H9 (cell line): ENCODE data around the gene FYN. TPM values are rescaled to one million over a fixed set of nuclear protein-coding genes. Genes with fewer than 3 reads are reported as not detected.

ENCODE experiments used
- DNase-seq: peaks from one replicate; pipeline ENCODE4 v3.0.0-alpha.2; 2017
- H2AFZ ChIP-seq: one replicate; pipeline ENCODE4 v1.6.1; 2013; ENCODE audit warnings: mild to moderate bottlenecking, low read length, control low read depth, moderate library complexity
- H2AK5ac ChIP-seq: 2 replicates; pipeline ENCODE4 v1.6.1; 2013; ENCODE audit warnings: low read length, control low read depth, mixed read lengths; ENCODE audit not compliant: insufficient read length
- H2BK120ac ChIP-seq: one replicate; pipeline ENCODE4 v1.6.1; 2013; ENCODE audit warnings: low read depth, mild to moderate bottlenecking, low read length, control low read depth, inconsistent platforms; ENCODE audit not compliant: poor library complexity, severe bottlenecking
- H2BK12ac ChIP-seq: 2 replicates; pipeline ENCODE4 v1.6.1; 2013; ENCODE audit warnings: low read length, control low read depth, mixed read lengths, low read depth; ENCODE audit not compliant: insufficient read length
- H2BK15ac ChIP-seq: 2 replicates; pipeline ENCODE4 v1.6.1; 2013; ENCODE audit warnings: low read depth, low read length, control low read depth
- H2BK20ac ChIP-seq: one replicate; pipeline ENCODE4 v1.6.1; 2013; ENCODE audit warnings: low read depth, mild to moderate bottlenecking, low read length, control low read depth, inconsistent platforms; ENCODE audit not compliant: poor library complexity, severe bottlenecking
- H2BK5ac ChIP-seq: 2 replicates; pipeline ENCODE4 v1.6.1; 2013; ENCODE audit warnings: low read length, control low read depth, mixed read lengths; ENCODE audit not compliant: insufficient read length
- H3K14ac ChIP-seq: 2 replicates; pipeline ENCODE4 v1.6.1; 2013; ENCODE audit warnings: low read length, control low read depth; ENCODE audit not compliant: insufficient read depth
- H3K18ac ChIP-seq: 2 replicates; pipeline ENCODE4 v1.6.1; 2013; ENCODE audit warnings: low read depth, mild to moderate bottlenecking, mixed read lengths, low read length, control low read depth; ENCODE audit not compliant: insufficient read length
- H3K23ac ChIP-seq: 2 replicates; pipeline ENCODE4 v1.6.1; 2013; ENCODE audit warnings: low read length, control low read depth, mixed read lengths, low read depth; ENCODE audit not compliant: insufficient read length
- H3K23me2 ChIP-seq: 2 replicates; pipeline ENCODE4 v1.6.1; 2013; ENCODE audit warnings: low read depth, mild to moderate bottlenecking, mixed read lengths, low read length, control low read depth; ENCODE audit not compliant: insufficient read length, poor library complexity, severe bottlenecking
- H3K27ac ChIP-seq: 2 replicates; pipeline ENCODE4 v1.5.1; 2013; ENCODE audit warnings: low read length, control low read depth, mixed read lengths, low read depth; ENCODE audit not compliant: insufficient read length
- H3K27me3 ChIP-seq: 2 replicates; pipeline ENCODE4 v1.6.1; 2013; ENCODE audit warnings: low read length, control low read depth, inconsistent platforms; ENCODE audit not compliant: insufficient read depth
- H3K4ac ChIP-seq: 2 replicates; pipeline ENCODE4 v1.6.1; 2013; ENCODE audit warnings: low read depth, mild to moderate bottlenecking, control low read depth, inconsistent platforms, low read length, moderate library complexity
- H3K4me1 ChIP-seq: 2 replicates; pipeline ENCODE4 v1.6.1; 2013; ENCODE audit warnings: low read length, control low read depth, inconsistent platforms; ENCODE audit not compliant: insufficient read depth
- H3K4me2 ChIP-seq: 2 replicates; pipeline ENCODE4 v1.6.1; 2013; ENCODE audit warnings: low read length, control low read depth, mixed read lengths; ENCODE audit not compliant: insufficient read length, insufficient read depth
- H3K56ac ChIP-seq: 2 replicates; pipeline ENCODE4 v1.6.1; 2013; ENCODE audit warnings: low read depth, mild to moderate bottlenecking, mixed read lengths, low read length, control low read depth; ENCODE audit not compliant: insufficient read length
- H3K79me1 ChIP-seq: 2 replicates; pipeline ENCODE4 v1.6.1; 2013; ENCODE audit warnings: low read depth, mild to moderate bottlenecking, moderate library complexity, low read length, control low read depth, inconsistent platforms; ENCODE audit not compliant: insufficient read depth, poor library complexity, severe bottlenecking
- H3K79me2 ChIP-seq: 2 replicates; pipeline ENCODE4 v1.6.1; 2013; ENCODE audit warnings: low read length, control low read depth, inconsistent platforms; ENCODE audit not compliant: insufficient read depth
- H3K9ac ChIP-seq: 2 replicates; pipeline ENCODE4 v1.6.1; 2013; ENCODE audit warnings: low read length, control low read depth, mixed read lengths; ENCODE audit not compliant: insufficient read length; ENCODE audit errors: extremely low read depth
- H3K9me3 ChIP-seq: one replicate; pipeline ENCODE4 v1.6.1; 2013; ENCODE audit warnings: low read depth, low read length, inconsistent platforms; ENCODE audit not compliant: control insufficient read depth
- H3T11ph ChIP-seq: one replicate; pipeline ENCODE4 v1.6.1; 2013; ENCODE audit warnings: mild to moderate bottlenecking, low read length, control low read depth, inconsistent platforms
- H4K20me1 ChIP-seq: one replicate; pipeline ENCODE4 v1.6.1; 2013; ENCODE audit not compliant: control insufficient read depth, insufficient read length, insufficient read depth
- H4K5ac ChIP-seq: 2 replicates; pipeline ENCODE4 v1.6.1; 2013; ENCODE audit warnings: low read depth, mild to moderate bottlenecking, mixed read lengths, low read length, control low read depth; ENCODE audit not compliant: insufficient read length
- H4K8ac ChIP-seq: replicated peaks from 2 replicates; pipeline ENCODE4 v1.6.1; 2013; ENCODE audit warnings: low read length, control low read depth, mixed read lengths, low read depth; ENCODE audit not compliant: insufficient read length
- H4K91ac ChIP-seq: 2 replicates; pipeline ENCODE4 v1.6.1; 2013; ENCODE audit warnings: low read depth, mild to moderate bottlenecking, moderate library complexity, mixed read lengths, low read length, control low read depth; ENCODE audit not compliant: insufficient read length
- H3K27ac Mint-ChIP-seq, 3 experiments: 2 replicates in 2 of 3; 3 replicates in 1 of 3; pipeline ENCODE4 v1.8.0; 2020 to 2021; ENCODE audit warnings: mixed read lengths in 3 of 3, mild to moderate bottlenecking in 1 of 3, moderate library complexity in 1 of 3
- H3K27me3 Mint-ChIP-seq: 2 replicates; pipeline ENCODE4 v1.8.0; 2021; ENCODE audit warnings: low read depth, mild to moderate bottlenecking, moderate library complexity, mixed read lengths
- H3K36me3 Mint-ChIP-seq, 3 experiments: 2 replicates in 2 of 3; 3 replicates in 1 of 3; pipeline ENCODE4 v1.8.0; 2020 to 2021; ENCODE audit warnings: low read depth in 3 of 3, mixed read lengths in 3 of 3; ENCODE audit not compliant: insufficient read depth in 1 of 3
- H3K4me1 Mint-ChIP-seq, 2 experiments: 2 replicates each; pipeline ENCODE4 v1.8.0; 2020; ENCODE audit warnings: mixed read lengths in 2 of 2
- H3K4me3 Mint-ChIP-seq, 2 experiments: 2 replicates in 1 of 2; 3 replicates in 1 of 2; pipeline ENCODE4 v1.8.0; 2020 to 2021; ENCODE audit warnings: mild to moderate bottlenecking in 2 of 2, mixed read lengths in 2 of 2, moderate library complexity in 1 of 2
- H3K9me3 Mint-ChIP-seq, 2 experiments: 2 replicates in 1 of 2; 3 replicates in 1 of 2; pipeline ENCODE4 v1.8.0; 2020; ENCODE audit warnings: mild to moderate bottlenecking in 2 of 2, mixed read lengths in 2 of 2, moderate library complexity in 1 of 2
- WGBS: extraction: QIAGEN DNeasy Blood & Tissue Kit; methylation state at CpG from one replicate; pipeline ENCODE4 v1.1.7; 2013; ENCODE audit warnings: missing lambda C conversion rate, low lambda C conversion rate, mixed read lengths; ENCODE audit not compliant: insufficient read length; ENCODE audit errors: extremely low coverage; 5-methylcytosine and 5-hydroxymethylcytosine counted together
- total RNA-seq: library from RNA; stranded (reverse); gene quantifications from 2 replicates; pipeline ENCODE4 v1.2.1, GENCODE V29; 2021
- TF ChIP-seq, protein P1 (sequence below): fragments of 200-600 bp; sonication (generic); conservative IDR thresholded peaks from 3 replicates; pipeline ENCODE4 v1.8.0; 2021; ENCODE audit warnings: antibody characterized with exemption, mild to moderate bottlenecking

FYN gene
- total RNA-seq, 1 experiment from 2014 or later, result 64.8 TPM

DNA sequence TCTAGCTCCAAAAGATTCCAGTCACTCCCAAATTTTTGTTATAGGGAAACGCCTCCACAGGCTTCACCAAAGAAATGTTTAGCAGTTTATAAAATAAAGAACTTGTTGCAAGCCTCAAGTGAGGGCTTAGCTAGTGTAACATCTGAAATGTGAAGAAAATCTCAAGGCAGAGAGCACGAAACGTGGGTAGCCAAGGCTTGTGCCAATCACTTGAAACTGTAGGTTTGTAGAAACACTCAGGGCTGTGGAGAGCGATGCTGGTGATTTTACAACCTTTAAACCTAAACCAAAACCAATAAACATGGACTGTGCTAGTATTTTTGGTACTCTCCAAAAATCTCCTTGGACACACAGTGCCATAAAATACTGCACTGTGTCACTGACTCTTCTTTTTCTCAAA, 159.4 kb downstream of the FYN start:
- no peak overlapping the region for H3K4ac ChIP-seq
- peaks cover 4% of the 10 kb centered on the region; the same call in 1 of the 2 replicates for H3K4me1 ChIP-seq
- H2AFZ ChIP-seq, result no peak overlapping the region
- no peak for DNase-seq
- H3K27me3 Mint-ChIP-seq, result no peaks in the 10 kb centered on the region
- TF ChIP-seq, protein P1, sequence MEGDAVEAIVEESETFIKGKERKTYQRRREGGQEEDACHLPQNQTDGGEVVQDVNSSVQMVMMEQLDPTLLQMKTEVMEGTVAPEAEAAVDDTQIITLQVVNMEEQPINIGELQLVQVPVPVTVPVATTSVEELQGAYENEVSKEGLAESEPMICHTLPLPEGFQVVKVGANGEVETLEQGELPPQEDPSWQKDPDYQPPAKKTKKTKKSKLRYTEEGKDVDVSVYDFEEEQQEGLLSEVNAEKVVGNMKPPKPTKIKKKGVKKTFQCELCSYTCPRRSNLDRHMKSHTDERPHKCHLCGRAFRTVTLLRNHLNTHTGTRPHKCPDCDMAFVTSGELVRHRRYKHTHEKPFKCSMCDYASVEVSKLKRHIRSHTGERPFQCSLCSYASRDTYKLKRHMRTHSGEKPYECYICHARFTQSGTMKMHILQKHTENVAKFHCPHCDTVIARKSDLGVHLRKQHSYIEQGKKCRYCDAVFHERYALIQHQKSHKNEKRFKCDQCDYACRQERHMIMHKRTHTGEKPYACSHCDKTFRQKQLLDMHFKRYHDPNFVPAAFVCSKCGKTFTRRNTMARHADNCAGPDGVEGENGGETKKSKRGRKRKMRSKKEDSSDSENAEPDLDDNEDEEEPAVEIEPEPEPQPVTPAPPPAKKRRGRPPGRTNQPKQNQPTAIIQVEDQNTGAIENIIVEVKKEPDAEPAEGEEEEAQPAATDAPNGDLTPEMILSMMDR, result no peak
- H4K8ac ChIP-seq, result no peak overlapping the region
- H3K27ac Mint-ChIP-seq, result no peak overlapping the region
- WGBS, result no CpG with 5 or more reads among the region's 4 CpGs
- H2BK12ac ChIP-seq, result no peak overlapping the region
- no peaks in the 10 kb centered on the region for H4K20me1 ChIP-seq
- H3K23ac ChIP-seq, result no peak overlapping the region
- no peak overlapping the region for H2BK120ac ChIP-seq
- H3K4me3 Mint-ChIP-seq, result no peak overlapping the region
- peaks cover 6 to 30% (median 9%) of the 10 kb centered on the region in 3 experiments; a peak in 6 of 7 replicates for H3K36me3 Mint-ChIP-seq
- H3K79me2 ChIP-seq, result no peaks in the 10 kb centered on the region
- H3K27me3 ChIP-seq, result no peaks in the 10 kb centered on the region
- no peak overlapping the region for H3T11ph ChIP-seq
- no peaks in the 10 kb centered on the region for H3K9me3 Mint-ChIP-seq
- H3K18ac ChIP-seq, result no peak overlapping the region
- no peaks in the 10 kb centered on the region for H3K9me3 ChIP-seq
- H2BK5ac ChIP-seq, result no peak overlapping the region
- H2BK15ac ChIP-seq, result no peak overlapping the region
- H4K5ac ChIP-seq, result no peak overlapping the region
- H3K79me1 ChIP-seq, result no peaks in the 10 kb centered on the region
- no peaks in the 10 kb centered on the region for H3K23me2 ChIP-seq
- H2BK20ac ChIP-seq, result no peak overlapping the region
- no peak overlapping the region for H3K14ac ChIP-seq
- H2AK5ac ChIP-seq, result no peak overlapping the region
- no peak overlapping the region for H3K9ac ChIP-seq
- no peak overlapping the region for H3K56ac ChIP-seq
- H3K4me1 Mint-ChIP-seq, result peaks cover 24 to 32% of the 10 kb centered on the region in 2 experiments
- H3K27ac ChIP-seq, result no peak overlapping the region
- H4K91ac ChIP-seq, result no peak overlapping the region
- no peak overlapping the region for H3K4me2 ChIP-seq
